TTC549 (cell line): ENCODE results near the gene MS4A10.

Experiments used
- FAIRE-seq: peaks from 2 replicates; lab custom pipeline; 2012; peaks lifted over from hg19 to GRCh38; lab: Jason Lieb, UNC

Gene MS4A10

GRCh38 chr11:60766547-60766946, 18.6 kb upstream of the MS4A10 start:
- no peak for FAIRE-seq

- FAIRE-seq = no peak
Observed at GRCh38 chr11:60767388-60767811, 17.7 kb upstream of the MS4A10 start.

GRCh38 chr11:60768202-60768601, 16.9 kb upstream of the MS4A10 start:
- FAIRE-seq = no peak

DNA sequence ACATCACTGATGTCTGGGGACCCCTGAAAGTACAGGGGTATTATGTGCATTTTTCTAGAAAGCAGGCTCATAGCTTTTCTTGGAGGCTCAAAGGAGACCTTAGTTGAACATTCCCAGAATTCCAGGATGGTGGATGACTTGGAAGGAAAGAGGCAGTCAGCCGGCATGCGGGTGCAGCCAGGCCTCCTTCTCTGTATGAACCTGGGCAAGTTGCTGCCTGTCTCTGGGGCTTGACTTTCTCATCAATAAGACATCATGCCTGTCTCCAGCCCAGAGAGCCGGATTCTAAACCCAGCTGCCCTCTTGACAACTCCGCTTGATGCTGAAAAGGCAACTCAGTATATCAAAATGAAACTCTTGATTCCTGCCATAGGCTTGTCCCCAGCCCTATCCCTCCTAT, 15.9 kb upstream of the MS4A10 start:
- no peak for FAIRE-seq

- FAIRE-seq = no peak
Observed at GRCh38 chr11:60769811-60770210, 15.3 kb upstream of the MS4A10 start.

DNA sequence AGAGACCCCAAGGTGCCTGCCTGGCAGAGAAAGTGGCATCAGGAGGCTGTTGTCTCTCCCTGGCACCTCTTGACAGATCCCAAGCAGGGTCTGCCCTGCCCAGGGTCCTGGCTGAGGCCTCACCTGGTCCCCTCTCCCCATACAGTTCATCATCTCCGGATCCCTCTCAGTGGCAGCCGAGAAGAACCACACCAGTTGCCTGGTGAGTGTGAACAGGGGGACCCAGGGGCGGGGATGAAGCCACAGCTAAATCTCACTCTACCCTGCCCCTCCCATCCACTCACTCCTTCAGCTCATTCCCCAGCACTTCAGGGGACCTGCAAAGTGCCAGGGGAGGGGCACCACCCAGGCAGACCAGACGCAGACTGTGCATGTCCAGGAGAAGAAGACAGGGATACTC, 14.0 kb upstream of the MS4A10 start:
- FAIRE-seq = no peak

DNA sequence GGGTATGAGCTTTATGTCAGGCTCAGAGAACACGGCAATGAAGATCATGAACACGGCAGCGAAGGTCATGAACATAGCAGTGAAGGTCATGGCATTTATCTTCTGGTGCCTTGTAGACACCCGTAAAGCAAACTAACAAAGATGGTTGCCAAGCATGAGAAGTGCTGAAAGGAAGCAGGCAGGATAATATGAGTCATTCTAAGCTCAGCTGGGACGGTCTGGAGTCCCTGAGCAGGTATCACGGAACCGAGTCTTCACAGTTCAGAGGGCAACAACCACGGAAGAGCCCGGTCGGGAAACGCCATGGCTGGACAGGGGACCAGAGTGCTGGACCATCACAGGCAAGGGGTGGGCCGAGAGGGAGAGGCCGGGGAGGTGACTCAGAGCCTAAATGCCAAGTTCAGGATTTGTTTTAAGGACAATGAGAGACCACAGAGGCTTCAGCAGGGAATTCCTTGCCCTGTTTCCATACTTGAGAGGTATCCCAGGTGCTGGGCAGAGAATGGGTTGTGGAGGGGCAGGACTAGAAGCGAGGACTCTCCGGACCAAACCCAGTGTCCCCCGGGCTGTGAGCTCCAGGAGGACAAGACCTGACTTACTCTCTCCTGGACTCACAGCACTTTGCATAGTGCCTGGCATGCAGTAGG, 13.1 kb upstream of the MS4A10 start:
- FAIRE-seq = no peak

GRCh38 chr11:60772666-60773065, 12.5 kb upstream of the MS4A10 start:
- FAIRE-seq = no peak

- no peak for FAIRE-seq
Observed at GRCh38 chr11:60774726-60775125, 10.4 kb upstream of the MS4A10 start.

DNA sequence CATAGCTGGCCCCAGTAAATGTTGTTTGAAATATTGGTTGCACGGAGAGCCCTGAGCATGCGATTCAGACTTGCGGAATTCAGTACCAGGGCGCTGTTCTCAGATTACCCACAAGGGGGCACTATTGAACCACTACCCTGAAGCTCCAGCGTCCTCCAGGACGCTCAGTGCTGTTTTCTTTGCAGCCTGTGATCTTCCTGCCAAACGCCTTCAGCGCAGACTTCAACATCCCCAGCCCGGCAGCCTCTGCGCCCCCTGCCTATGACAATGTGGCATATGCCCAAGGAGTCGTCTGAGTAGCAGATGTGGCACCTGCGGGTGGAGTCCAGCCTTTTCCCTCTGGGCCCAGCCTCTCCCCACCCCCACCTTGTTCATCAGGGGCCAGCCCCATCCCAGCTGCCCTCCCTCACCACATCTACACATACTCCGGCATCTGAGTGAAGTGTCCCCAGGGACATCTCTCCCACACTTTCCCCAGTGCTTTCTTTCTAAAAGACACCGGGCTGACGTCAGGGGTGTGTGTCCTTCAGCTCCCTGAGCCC, 9.6 kb upstream of the MS4A10 start:
- FAIRE-seq = peak; percentile 80

GRCh38 chr11:60776167-60776566, 9.0 kb upstream of the MS4A10 start:
- no peak for FAIRE-seq

DNA sequence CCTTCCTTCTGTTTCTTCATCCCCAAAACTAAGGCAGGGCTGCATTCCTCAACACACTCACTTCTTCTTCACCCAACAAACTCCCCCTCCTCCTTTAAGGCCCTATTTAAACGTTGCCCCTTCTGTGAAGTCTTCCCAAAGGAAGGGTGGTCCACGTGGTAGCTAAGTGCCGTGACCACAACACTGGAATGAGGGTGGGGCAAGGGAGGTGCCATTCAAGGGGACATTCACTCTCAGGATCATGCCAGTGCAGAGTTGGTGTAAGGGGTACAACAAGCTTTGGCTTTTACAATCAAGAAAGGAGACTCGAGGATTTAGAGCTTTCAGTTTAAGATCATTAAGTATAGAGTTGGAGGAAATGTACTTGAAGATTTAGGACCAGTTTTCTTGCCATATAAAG, 8.0 kb upstream of the MS4A10 start:
- FAIRE-seq = no peak

- FAIRE-seq = no peak
Observed at GRCh38 chr11:60777572-60777971, 7.6 kb upstream of the MS4A10 start.

- no peak for FAIRE-seq
Observed at GRCh38 chr11:60780065-60780464, 5.1 kb upstream of the MS4A10 start.

DNA sequence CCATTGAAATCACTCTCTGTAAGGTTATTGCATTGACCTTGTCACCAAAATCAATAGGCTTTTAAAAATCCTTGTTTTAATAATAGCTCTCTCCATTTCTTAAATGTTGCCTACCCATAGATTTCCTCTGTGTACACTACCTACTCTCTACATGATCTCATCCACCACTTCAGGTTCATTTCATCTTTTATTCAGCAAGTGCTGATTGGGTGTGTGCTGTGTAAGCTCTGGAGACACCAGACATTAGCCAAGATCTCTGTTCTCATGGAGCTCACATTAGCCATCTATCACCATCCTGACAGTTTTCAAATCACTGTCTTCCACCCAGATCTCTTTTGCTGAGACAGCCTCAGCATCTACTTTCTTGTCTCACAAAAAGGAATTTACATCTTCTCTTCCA, 4.4 kb upstream of the MS4A10 start:
- FAIRE-seq = no peak

DNA sequence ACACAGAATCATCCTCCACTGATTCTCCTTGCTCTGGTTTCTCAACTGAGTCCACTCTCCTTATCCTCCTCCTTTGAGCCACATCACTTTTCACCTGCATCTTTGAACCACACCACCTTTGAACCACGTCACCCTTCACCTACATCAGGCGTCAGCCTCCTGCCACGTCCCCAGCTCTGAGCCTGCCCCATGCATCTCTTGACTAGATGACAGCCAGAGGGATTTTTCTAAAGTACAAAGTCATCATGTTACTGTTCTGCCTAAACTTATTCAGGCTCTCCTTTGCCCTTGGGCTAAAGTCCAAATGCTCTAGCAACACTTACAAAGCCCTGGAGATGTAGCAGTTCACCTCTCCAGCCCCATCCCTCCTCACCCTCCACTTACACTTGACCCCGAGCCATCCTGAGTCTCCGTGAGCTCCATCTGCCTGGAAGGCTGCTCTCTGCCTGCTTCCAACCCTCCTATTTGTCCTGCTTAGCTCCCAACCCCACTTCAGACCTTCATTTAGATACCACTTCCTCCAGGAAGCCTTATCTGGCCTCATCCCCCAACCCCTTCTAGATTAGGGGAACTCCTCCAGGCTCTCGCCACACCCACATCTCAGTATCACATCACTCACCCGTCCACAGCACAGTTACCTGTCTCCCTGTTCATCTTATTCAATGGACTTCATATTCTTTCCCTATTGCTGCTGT, 3.7 kb upstream of the MS4A10 start:
- FAIRE-seq = no peak

- no peak for FAIRE-seq
Observed at GRCh38 chr11:60781981-60782316, 3.2 kb upstream of the MS4A10 start.

DNA sequence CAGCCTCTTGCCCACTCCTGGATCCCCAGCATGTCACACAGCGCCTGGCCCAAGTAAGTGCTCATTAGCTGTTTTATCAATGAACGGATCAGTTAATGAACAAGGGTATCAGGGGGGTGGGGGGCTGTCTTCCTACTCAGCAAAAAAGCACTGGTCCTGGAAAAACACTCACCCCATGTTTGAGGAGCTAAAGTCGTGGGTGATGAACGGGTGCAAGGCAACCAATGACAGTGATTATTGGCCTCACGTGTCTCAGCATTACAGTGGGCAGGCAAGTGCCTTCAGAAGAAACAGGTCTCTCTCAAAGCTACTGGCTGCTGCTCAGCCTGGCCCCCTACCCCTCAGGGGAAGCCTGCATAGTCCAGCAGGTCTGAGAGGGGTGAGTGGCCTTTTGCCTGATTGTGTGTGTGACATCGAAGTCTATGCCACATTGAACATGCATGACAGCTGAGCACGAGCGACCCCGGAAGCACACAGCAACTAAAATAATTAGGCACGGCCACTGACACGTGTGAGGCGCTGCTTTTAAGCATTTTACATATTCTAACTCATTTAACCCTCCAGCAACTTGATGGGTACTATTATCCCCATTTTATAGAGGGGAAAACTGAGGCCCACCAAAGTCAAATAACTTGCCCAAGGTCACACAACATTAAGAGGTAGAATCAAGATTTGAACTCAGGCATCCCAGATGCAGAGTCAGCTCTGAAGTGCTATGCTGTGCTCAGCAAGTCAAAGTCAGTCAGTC, 2.6 kb upstream of the MS4A10 start:
- FAIRE-seq = no peak

DNA sequence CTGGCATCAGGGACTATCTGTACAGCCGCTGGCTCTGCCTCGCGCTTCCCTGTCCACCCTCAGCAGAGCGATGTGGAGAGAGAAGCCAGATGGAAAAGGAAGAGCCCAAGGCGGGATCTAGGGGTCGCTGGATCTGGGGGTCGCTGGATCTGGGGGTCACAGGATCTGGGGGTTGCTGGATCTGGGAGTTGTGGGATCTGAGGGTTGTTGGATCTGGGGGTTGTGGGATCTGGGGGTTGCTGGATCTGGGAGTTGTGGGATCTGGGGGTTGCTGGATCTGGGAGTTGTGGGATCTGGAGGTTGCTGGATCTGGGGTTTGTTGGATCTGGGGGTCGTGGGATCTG, 2.0 kb upstream of the MS4A10 start:
- FAIRE-seq = no peak

DNA sequence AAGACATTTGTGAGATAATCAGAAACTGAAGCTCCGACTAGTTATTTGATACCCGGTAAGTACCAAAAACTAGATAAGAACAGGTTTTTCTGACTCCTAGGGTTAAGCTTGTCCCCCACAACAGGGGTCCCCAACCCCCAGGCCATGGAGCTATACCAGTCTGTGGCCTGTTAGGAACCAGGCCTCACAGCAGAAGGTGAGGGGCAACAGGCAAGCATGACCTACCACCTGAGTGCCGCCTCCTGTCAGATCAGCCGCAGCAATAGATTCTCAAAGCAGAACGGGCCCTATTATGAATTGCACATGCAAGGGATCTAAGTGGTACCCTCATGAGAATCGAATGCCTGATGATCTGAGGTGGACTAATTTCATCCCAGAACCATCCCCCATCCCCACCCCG, 1.2 kb upstream of the MS4A10 start:
- no peak for FAIRE-seq

- FAIRE-seq = no peak
Observed at GRCh38 chr11:60785806-60786361, 751 bp downstream of the MS4A10 start.

- FAIRE-seq = no peak
Observed at GRCh38 chr11:60786811-60787567, 1.9 kb downstream of the MS4A10 start.
